HG03460 (cell line): ENCODE measurements around the gene ARHGAP40.
A peak's percentile ranks its signal among the peaks of the same experiment; 100 is the strongest.

Source experiments
- ATAC-seq: cut with Tn5 transposase; IDR thresholded peaks from one replicate; pipeline ENCODE4 v1.9.1; 2021; ENCODE audit not compliant: unreplicated experiment

The ARHGAP40 gene

DNA sequence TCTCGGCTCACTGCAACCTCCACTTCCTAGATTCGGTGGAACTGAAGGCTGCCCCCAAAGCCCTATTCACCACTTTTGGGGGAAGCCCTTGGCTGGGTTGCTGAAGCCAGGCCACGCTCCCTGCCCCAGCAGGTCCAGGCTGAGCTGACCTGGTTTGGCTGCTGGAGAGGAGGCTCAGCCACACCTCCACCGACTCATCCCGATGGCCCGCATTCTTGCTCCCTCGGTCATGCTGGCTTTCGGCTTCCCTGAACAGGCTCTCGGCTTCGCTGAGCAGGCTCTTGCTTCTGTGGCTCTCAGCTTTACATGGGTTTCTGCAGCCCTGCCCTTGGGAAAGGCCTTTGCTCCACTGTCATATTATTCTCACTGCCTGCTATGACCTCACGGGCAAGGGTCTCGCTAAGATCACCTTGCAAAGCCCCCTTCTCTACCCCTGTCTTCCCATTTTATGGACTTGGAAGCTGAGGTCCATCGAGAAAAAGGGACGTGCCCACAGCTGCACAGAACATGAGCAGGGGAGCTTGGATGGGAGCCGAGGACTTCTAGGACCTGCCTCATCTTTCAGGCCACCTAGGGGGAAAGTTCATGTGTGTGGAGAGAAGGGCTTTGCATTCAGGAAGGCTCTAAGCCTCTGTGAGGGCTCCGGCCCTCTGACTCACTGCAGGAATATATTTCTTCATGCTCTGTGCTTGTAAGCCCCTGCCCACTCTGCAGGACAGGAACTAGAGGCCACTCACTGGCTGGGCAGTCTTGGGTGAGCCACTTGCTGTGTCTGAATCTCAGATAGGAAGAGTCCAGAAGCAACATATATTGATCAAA is 15.6 kb downstream of the ARHGAP40 start:
- no peak for ATAC-seq

DNA sequence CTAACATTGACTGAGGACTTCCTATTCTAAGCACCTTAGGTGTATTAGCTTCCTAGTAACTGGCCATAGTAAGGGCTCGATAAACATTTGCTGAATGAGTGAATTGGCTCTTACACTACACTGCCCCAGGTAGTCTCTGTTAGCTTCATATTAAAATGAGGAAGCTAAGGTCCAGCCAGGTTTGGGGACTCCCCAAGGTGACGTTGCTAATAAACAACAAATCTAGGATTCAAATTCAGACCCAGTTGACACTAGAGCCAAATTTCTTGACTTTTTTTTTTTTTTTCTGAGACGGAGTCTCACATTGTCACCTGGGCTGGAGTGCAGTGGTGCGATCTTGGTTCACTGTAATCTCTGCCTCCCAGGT is 16.2 kb downstream of the ARHGAP40 start:
- no peak for ATAC-seq

DNA sequence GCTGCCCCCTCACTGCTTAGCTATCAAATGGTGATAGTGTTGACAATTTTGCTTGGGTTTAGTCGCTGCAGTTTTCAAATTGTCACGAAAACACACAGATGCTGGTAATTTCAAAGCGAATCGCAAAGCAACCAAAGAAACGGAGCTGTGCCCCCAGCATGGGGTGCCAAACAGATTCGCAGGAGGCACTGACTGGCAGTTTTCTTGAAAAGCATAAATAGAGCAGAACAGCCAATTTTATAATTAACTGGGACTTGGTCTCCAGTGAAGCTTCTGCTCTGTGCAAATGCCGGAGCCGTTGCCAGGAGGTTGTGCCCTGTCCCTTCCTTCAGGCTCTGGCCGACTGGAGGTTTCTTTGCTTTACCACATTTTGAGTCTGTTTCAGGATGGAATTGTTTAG is 18.8 kb downstream of the ARHGAP40 start:
- ATAC-seq = no peak

DNA sequence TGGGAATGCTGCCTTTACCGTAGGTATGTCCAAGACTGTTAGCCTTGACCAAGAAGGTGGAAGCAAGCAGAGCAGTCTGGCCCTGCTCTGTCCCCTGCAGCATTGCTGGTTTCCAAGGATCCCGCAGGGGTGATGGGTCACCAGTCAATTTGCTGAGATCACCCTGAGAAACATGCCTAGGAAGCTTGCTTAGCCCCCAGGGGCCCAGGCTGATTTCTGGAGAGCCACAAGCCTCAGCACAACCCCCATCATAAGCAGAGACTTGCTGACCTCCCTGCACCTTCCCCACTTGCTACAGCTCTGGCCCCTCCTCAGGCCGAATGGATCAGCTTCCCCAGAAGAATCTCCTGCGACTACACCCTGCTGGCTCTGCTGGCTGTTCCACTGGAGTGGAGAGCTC is 21.5 kb downstream of the ARHGAP40 start:
- no peak for ATAC-seq

DNA sequence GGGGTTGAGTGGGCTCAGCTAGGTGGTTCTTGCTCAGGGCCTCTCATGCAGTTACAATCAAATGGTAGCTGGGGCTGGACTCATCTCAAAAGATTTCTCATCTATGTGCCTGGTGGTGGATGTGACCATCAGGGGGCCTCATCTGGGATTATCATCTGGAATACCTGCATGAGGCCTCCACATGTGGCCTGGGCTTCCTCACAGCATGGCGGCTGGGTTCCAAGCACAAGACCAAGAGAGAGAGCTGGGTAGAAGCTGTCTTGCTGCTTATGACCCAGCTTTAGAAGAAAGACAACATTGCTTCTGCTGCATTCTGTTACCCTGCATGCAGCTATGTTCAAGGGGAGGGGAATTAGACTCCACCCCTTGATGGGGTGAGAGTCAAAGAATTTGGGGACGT is 22.5 kb downstream of the ARHGAP40 start:
- ATAC-seq = no peak

DNA sequence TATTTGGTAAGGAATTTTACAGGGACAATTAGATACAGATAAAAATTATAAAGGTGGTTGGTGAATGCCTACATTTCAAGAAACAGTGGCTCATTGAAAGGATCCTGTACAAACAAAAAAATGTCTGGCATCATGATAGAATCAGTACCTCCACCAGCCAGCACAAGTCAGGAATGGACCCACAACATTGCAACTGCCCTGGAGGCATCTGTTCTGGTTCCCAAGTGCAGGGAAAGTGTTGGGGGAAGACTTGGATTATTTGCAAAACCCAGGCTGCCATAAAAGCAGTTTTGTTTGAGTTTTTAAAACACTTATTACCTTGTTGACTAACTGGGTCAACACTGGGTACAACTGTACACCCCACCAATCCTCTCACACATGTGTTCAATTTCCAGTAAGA is 24.3 kb downstream of the ARHGAP40 start:
- ATAC-seq = no peak

DNA sequence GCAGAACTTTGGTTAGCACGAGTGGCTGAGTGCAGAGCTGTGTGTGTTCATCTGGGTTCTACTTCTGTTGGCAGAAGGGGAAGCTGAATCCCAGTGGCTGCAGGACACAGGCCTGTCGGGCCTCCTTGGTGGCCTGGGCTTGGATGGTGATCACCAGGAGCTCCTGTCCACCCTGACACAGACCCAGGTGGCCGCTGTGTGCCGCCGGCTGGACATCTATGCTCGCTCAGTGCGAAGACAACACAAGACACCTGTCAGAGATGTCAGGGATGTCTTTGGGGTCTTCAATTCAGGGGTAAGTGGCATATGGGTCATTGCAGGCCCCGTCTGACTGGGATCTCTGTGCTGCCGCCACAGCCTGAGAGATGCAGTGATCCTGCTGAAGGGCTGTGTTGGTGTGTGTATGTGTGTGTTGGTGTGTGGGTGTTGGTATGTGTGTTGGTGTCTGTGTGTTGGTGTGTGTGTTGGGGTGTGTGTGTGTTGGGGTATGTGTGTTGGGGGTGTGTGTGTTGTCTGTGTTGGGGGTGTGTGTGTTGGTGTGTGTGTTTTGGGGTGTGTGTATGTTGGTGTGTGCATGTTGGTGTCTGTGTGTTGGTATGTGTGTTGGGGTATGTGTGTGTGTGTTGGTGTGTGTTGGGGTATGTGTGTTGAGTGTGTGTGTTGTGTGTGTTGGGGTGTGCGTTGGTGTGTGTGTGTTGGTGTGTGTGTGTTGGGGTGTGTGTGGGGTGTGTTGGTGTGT is 25.5 kb downstream of the ARHGAP40 start:
- ATAC-seq = no peak

DNA sequence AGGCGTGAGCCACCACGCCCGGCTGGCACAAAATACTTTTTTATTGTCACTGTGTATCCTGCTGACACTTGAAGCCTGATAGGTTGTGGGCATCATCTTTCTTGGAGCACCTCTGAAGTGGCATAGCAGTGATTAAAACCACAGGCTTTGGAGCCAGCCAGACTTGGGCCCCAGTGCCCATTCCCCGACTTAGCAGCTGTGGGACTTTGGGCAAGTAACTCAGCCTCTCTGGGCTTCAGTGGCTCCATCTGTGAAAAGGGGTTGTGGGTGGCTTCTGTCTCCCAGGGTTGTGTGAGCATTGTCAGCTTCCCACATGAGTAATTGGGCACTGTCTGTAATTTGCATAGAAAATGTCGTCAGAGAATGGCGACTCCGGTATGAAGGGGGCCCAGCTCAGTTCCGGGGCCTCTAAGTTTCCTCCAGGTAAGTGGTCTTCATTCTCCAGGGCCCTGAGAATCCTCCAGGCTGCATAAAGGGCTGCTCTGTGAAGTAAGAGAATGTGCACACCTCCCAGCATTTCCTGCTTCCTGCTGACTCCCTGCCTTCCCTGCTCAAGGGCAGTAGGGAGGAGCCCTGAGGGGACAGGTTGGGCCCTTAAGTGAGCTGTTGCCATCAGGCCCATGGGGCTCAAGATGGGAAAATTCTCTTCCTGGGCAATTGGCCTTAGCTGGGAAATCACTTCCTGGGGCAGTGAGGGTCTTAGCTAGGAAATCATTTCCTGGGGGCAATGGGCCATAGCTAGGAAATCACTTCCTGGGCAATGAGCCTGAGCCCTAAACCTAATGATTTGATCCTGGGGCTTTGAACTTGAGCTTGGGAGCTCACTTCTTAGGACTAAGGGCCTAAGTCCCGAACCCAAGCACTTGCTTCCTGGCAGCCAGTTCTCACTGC is 27.2 kb downstream of the ARHGAP40 start:
- ATAC-seq = no peak

DNA sequence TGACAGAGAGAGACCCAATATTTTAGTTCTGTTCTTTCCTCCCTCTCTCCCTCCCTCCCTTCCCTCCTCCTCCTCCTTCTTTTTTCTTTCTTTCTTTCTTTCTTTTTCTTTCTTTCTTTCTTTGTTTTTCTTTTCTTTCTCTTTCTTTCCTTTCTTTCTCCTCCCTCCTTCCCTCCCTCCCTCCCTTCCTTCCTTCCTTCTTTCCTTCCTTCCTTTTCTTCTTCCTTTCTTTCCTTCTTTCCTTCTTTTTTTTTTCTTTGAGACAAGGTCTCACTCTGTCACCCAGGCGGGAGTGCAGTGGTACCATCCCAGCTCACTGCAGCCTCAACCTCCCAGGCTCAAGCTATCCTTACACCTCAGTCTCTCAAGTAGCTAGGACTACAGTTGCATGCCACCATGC is 28.4 kb downstream of the ARHGAP40 start:
- ATAC-seq = no peak

DNA sequence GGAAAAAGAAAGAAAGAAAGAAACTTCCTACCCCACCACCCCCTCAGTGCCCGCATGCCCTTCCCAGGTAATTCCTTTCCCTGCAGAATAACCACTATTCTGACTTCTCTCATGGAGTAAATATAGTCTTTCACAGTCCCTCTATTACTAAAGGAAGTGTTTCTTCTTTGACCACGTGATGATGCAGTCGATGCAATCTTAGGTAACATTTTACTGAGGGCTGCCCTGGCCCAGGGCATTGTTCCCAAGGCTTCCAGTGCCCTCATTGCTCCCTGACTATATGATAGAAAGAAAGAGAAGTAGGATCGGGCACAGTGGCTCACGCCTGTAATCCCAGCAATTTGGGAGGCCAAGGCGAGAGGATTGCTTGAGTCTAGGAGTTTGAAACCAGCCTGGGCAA is 29.1 kb downstream of the ARHGAP40 start:
- ATAC-seq = no peak

DNA sequence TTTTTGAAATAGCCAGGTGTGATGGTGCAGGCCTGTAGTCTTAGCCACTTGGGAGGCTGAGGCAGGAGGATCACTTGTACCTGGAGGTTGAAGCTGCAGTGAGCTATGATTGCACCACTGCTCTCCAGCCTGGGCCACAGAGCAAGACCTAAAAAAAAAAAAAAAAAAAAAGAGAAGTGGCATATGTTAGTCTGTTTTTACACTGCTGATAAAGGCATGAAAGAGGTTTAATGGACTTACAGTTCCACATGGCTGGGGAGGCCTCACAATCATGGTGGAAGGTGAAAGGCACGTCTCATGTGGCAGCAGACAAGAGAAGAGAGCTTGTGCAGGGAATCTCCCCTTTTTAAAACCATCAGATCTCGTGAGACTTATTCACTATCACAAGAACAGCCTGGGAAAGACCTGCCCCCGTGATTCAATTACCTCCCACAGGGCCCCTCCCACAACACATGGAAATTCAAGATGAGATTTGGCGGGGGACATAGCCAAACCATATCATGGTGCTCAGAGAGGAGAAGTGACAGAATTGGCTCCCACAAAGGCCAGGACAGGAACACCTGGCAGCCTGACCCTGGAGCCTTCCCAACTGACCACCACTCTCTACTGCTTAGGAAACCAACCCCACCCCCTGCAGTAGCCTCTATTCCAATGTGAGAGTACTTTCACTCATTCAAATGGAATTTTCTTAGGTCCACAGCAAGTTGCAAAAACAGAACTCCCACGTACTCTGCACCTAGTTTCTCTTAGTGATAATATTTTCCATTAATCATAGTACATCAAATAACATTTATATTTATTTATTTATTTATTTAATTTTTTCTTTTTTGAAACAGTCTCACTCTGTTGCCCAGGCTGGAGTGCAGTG is 29.8 kb downstream of the ARHGAP40 start:
- no peak for ATAC-seq

DNA sequence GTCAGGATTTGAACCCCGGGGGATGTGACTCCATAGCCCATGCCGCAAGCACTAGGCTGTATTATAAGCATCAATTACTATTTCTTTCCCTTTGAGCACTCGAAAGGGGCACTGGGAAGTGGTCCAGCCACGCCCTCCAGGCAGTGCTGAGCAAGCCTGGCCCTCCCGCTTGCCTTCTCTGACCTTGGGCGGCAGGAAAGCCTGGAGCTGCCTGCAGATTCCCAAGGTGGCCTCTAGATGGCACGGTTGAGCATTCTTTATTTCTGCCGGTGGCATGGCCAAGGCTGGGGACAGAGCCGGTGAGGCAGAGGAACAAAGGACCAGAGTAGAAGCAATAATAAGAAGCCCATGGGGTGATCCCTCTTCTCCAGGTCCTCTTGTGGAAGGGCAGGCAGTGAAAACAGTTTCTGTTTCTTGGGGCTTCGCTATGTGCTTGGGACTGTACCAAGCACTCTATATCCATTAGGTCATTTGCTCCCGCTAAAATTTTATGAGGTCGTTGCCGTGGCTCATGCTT is 32.0 kb downstream of the ARHGAP40 start:
- no peak for ATAC-seq

DNA sequence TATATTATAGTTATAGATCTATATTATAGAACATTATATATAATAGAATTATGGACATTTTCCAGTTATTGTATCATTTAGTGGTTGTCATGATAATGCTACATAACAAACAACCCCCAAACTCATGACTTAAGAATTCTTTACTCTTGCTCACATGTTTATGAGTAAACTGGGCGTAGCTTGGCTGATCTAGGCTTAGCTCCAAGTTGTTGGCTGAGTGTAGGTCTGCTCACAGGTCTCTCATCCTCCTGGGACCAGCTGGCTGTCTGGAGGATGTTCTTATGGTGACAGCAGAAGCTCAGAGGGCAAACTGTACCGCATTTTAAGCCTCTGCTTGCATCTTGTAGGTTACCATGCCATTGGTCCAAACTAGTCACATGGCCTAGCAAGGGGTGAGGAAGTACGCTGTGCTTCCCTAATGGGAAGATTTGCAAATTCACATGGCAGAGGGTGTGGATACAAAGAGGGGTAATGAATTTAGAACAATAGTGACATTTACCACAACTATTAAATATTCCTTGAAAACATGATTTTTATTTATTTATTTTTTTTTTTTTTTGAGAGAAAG is 34.2 kb downstream of the ARHGAP40 start:
- ATAC-seq = no peak

DNA sequence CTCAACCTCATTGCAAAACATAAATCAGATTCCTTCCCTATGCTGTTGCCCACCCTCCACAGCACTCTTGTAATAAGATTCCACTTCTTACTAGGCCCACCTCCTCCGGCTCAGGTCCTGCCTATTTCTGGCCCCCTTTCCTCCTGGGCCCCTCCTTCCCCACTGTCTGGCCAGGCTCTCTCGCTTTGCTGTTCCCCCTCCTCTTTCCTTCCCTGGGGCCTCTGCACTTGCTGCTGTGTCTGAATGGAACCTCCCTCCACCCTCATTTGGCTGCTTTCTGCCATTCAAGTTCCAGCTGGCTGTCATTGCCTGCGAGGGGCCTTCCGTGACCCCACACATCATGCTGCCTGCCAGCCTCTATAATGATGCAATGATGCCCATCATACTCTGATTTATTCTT is 38.9 kb downstream of the ARHGAP40 start:
- no peak for ATAC-seq

DNA sequence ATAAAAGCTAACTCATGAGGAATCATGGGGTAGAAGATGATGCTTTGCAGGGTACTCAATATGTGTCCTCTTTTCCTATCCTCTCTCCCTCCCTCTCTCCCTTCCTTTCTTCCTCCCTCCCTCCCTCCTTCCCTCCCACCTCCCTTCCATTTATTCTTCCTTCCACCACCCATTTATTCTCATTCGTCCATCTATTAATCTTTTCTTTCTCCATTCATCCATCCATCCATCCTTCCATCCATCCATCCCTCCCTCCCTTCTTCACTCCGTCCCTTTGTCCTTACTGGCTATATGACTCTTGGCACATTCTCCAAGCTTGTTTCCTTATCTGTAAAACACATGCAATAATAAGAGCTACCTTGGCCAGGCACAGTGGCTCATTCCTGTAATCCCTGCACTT is 40.9 kb downstream of the ARHGAP40 start:
- no peak for ATAC-seq

DNA sequence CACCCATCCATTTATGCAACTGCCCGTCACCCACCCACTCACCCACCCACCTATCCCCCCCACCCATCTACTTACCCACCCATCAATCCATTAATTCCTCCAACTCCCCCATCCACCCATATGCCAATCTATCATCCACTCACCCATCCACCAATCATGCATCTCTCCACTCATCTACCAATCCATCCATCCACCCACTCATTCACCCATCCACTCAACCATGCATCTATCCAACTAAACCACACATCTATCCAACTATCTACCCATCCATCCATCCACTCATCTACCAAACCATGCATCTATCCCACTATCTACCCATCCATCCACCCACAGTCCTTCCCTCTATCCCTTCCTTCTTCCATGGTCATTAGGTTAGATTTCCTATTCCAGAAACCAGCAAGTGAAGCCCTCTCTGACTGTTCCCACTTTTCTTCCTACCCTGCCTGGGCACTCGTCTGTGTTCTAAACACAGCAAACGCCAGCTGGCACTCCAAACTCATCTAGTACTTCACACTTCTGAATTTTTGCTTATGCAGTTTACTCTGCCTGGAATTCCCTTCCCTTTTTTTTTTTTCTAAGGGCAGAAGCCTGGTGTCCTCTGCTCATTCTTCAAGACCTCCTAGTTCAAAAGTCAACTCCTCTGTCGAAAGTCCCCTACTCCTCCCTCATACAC is 43.1 kb downstream of the ARHGAP40 start:
- ATAC-seq = no peak

DNA sequence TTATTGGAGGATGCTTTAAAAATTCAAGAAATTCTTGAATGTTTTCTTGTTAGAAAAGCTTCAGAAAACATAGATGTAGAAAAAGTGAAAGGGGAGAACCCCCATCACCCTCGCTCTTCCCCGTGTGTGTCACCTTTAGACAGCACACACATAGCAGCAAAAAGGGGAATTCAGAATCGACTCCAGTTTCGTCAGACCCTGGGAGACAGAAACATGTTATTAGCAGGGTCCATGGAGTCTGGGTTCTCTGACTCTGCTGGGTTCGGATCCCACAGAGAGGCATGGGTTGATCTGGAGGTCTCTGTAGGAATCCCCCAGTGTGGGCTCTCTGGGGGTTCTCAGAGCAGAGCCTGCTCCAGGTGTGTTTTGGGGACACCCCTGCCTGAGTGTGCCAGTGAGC is 43.7 kb downstream of the ARHGAP40 start:
- no peak for ATAC-seq

DNA sequence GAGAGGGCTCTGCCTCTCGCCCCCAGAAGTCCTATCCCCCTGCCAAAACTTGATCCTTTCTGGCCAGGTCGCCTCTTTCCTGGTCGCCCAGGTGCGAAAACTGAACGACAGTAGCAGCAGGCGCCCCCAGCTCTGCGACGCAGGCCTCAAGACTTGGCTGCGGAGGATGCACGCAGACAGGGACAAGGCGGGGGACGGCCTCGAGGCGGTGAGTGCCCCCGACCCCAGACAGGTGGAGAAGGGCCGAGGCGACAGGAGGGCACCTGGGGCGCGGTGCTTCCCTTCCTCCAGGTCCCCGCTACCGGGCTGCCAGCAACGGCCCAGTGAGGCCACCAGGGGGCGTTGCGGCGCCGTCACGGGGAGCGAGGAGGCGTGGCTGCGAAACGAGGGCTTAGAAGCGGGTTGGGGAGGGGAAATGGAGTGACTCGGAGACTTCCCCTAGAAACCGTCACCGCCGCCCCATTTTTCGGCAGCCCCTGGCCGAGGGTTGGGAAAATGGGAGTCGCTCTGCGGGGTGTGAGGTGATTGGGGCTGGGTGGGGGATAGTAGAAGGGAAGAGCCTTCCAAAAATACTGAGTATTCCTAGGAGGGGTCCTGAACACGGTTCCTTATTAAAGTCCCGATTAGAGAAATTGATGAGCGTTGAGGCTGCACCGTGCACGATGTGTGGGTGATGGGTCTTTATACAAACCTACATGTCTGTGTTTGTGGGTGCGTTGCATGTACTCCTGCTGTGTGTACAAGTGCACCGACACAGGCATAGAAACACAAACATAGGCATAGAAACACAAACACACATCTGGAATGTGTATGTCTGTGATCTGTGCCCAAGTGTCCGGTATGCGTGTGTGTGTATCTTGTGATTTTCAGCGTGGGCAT is 44.6 kb downstream of the ARHGAP40 start:
- ATAC-seq = peak; percentile 89
